AG04450 (cell line): ENCODE results near the gene DGCR6L. TPM values are rescaled to one million over a fixed set of nuclear protein-coding genes. Genes with fewer than 3 reads are reported as not detected.
A peak's percentile ranks its signal among the peaks of the same experiment; 100 is the strongest.
"Not testable (repeated sequence)": the region's sequence is repeated elsewhere in the genome, so short reads cannot be mapped to it uniquely, and the experiment has no call there.

Experiments
- CTCF ChIA-PET: fragments of 300-600, 350-600 bp; formaldehyde crosslinking; extraction: SDS; loops from one replicate; lab custom pipeline; 2022; ENCODE audit warnings: antibody characterized with exemption, inconsistent platforms; lab: Charles Lee
- POLR2A ChIA-PET: fragments of 350-600 bp; formaldehyde crosslinking; extraction: SDS; loops from one replicate; lab custom pipeline; 2021; ENCODE audit warnings: antibody characterized with exemption, inconsistent platforms; lab: Yijun Ruan, JAX
- DNase-seq: peaks from one replicate; pipeline ENCODE4 v3.0.0-alpha.2; 2011; ENCODE audit warnings: low read depth, low spot score
- H3K27ac ChIP-seq: one replicate; pipeline ENCODE4 v1.5.1; 2012; ENCODE audit warnings: low read depth, low read length, control low read depth
- H3K27me3 ChIP-seq: one replicate; pipeline ENCODE4 v1.6.0; 2012; ENCODE audit warnings: low read length; ENCODE audit not compliant: control insufficient read depth, insufficient read depth
- H3K4me3 ChIP-seq: 2 replicates; pipeline ENCODE4 v1.5.1; 2011; ENCODE audit warnings: mild to moderate bottlenecking, low read depth, low read length, control low read depth
- H3K9me3 ChIP-seq: 2 replicates; pipeline ENCODE4 v1.5.1; 2012; ENCODE audit warnings: low read length; ENCODE audit not compliant: control insufficient read depth, insufficient read depth
- CTCF ChIP-seq: IDR thresholded peaks from 2 replicates; pipeline ENCODE4 v1.5.1; 2011; ENCODE audit warnings: low read depth, low read length, control low read depth, inconsistent platforms
- polyA plus RNA-seq: library from polyadenylated mRNA; depleted of rRNA; stranded (reverse); fragments of >200 nt; gene quantifications from 2 replicates; pipeline ENCODE4 v1.2.3, GENCODE V29; 2011

DGCR6L gene
- polyA plus RNA-seq, 1 experiment, result 45.4 TPM

- TF ChIP-seq CTCF, result no peak
Measured at GRCh38 chr22:20272174-20272573, 47.7 kb downstream of the DGCR6L start.

GRCh38 chr22:20271114-20271994 is 48.5 kb downstream of the DGCR6L start:
- Histone ChIP-seq H3K9me3 (no peaks in the 10 kb centered on the region), H3K27me3 (peaks cover 14% of the 10 kb centered on the region), H3K4me3 (no peak overlapping the region), H3K27ac (no peak overlapping the region)
- TF ChIP-seq CTCF, result no peak
- ChIA-PET POLR2A (no interaction called here), CTCF (no interaction called here)
- DNase-seq, result no peak

More at GRCh38 chr22:20272174-20272573, 47.7 kb downstream of the DGCR6L start:
- Histone ChIP-seq H3K9me3 (no peaks in the 10 kb centered on the region), H3K4me3 (no peak overlapping the region), H3K27ac (no peak overlapping the region), H3K27me3 (peaks cover 10% of the 10 kb centered on the region)
- ChIA-PET POLR2A (no interaction called here), CTCF (no interaction called here)
- DNase-seq, result no peak

- H3K9me3 ChIP-seq, H3K27ac ChIP-seq, POLR2A ChIA-PET, H3K4me3 ChIP-seq, DNase-seq: not testable (repeated sequence)
- H3K27me3 ChIP-seq, result peaks cover 14% of the 10 kb centered on the region
- CTCF ChIA-PET, result interaction anchor here (0.6 to 1.3 kb wide), 2 partner anchors 110 to 114 kb away, joined by 7 to 10 read pairs; no protein-coding TSS in a partner anchor
Measured at GRCh38 chr22:20270190-20271113, 49.4 kb downstream of the DGCR6L start.

- H3K27ac ChIP-seq, H3K4me3 ChIP-seq, POLR2A ChIA-PET, H3K9me3 ChIP-seq, DNase-seq: not testable (repeated sequence)
- CTCF ChIA-PET, result interaction anchor here (0.6 to 1.3 kb wide), 2 partner anchors 110 to 113 kb away, joined by 7 to 10 read pairs; no protein-coding TSS in a partner anchor
- peaks cover 14% of the 10 kb centered on the region for H3K27me3 ChIP-seq
Measured at GRCh38 chr22:20269673-20270072, 50.2 kb downstream of the DGCR6L start.

- H3K27ac ChIP-seq, H3K4me3 ChIP-seq, DNase-seq, H3K9me3 ChIP-seq, POLR2A ChIA-PET: not testable (repeated sequence)
- CTCF ChIA-PET, result interaction anchor here (1.3 kb wide), 1 partner anchor 112 kb away, joined by 7 read pairs; no protein-coding TSS in a partner anchor
- H3K27me3 ChIP-seq, result peaks cover 11% of the 10 kb centered on the region
Measured at GRCh38 chr22:20269201-20269600, 50.7 kb downstream of the DGCR6L start.

- H3K4me3 ChIP-seq, result peak within 1 kb of the TSS; percentile 22; the same call in 1 of the 2 replicates
- POLR2A ChIA-PET, result no interaction called here
Measured at GRCh38 chr22:20268279-20269012, 51.4 kb downstream of the DGCR6L start, which contains the start of gene RTN4R. Gene RTN4R, minus strand, starts transcription at chr22:20268318. Its CDS starts 226 bp downstream, at chr22:20268092.

More at GRCh38 chr22:20268279-20269012, 51.4 kb downstream of the DGCR6L start, which contains the start of gene RTN4R:
- CTCF ChIA-PET, result no interaction called here
- Histone ChIP-seq H3K27ac (no peak within 1 kb of the TSS), H3K9me3 (no peaks in the 10 kb centered on the region), H3K27me3 (peaks cover 13% of the 10 kb centered on the region)
- peak; percentile 51 for TF ChIP-seq CTCF
- no peak for DNase-seq
